ENCODE data around the gene ATRNL1.
"Not testable (repeated sequence)": the region's sequence is repeated elsewhere in the genome, so short reads cannot be mapped to it uniquely, and the experiment has no call there.

The ATRNL1 gene

GRCh38 chr10:115222039-115222438 is 128.9 kb downstream of the ATRNL1 start:
- DNase-seq: no peak

- no peak for DNase-seq
These were observed 146.6 kb downstream of the ATRNL1 start for GRCh38 chr10:115239761-115240160.

- DNase-seq: no peak
These were observed 157.6 kb downstream of the ATRNL1 start for GRCh38 chr10:115250784-115251183.

GRCh38 chr10:115253765-115254164 is 160.6 kb downstream of the ATRNL1 start:
- not testable (repeated sequence) for DNase-seq

GRCh38 chr10:115272482-115272881 is 179.3 kb downstream of the ATRNL1 start:
- no peak for DNase-seq

- DNase-seq: no peak
These were observed 185.1 kb downstream of the ATRNL1 start for GRCh38 chr10:115278294-115278693.

GRCh38 chr10:115295213-115295805 is 202.1 kb downstream of the ATRNL1 start:
- DNase-seq: no peak

GRCh38 chr10:115300080-115300479 is 206.9 kb downstream of the ATRNL1 start:
- no peak for DNase-seq

- not testable (repeated sequence) for DNase-seq
These were observed 226.5 kb downstream of the ATRNL1 start for GRCh38 chr10:115319669-115320068.

GRCh38 chr10:115321360-115321759 is 228.2 kb downstream of the ATRNL1 start:
- DNase-seq: no peak

GRCh38 chr10:115328331-115328730 is 235.2 kb downstream of the ATRNL1 start:
- DNase-seq: no peak

GRCh38 chr10:115335366-115335765 is 242.2 kb downstream of the ATRNL1 start:
- no peak for DNase-seq

GRCh38 chr10:115355162-115355760 is 262.1 kb downstream of the ATRNL1 start:
- DNase-seq: no peak

GRCh38 chr10:115367920-115368319 is 274.8 kb downstream of the ATRNL1 start:
- not testable (repeated sequence) for DNase-seq

GRCh38 chr10:115379064-115379463 is 285.9 kb downstream of the ATRNL1 start:
- DNase-seq: no peak

- DNase-seq: no peak
These were observed 291.5 kb downstream of the ATRNL1 start for GRCh38 chr10:115384665-115385064.

- no peak for DNase-seq
These were observed 297.4 kb downstream of the ATRNL1 start for GRCh38 chr10:115390607-115391006.

GRCh38 chr10:115398026-115398425 is 304.9 kb downstream of the ATRNL1 start:
- DNase-seq: no peak

GRCh38 chr10:115402699-115403098 is 309.5 kb downstream of the ATRNL1 start:
- no peak for DNase-seq

GRCh38 chr10:115405838-115406237 is 312.7 kb downstream of the ATRNL1 start:
- not testable (repeated sequence) for DNase-seq

- no peak for DNase-seq
These were observed 316.2 kb downstream of the ATRNL1 start for GRCh38 chr10:115409347-115409746.

GRCh38 chr10:115417585-115418265 is 324.6 kb downstream of the ATRNL1 start:
- DNase-seq: no peak

- no peak for DNase-seq
These were observed 329.5 kb downstream of the ATRNL1 start for GRCh38 chr10:115422624-115423023.

- no peak for DNase-seq
These were observed 334.4 kb downstream of the ATRNL1 start for GRCh38 chr10:115427611-115428010.
